GM23338 (cell line): ENCODE results near the gene SLAIN1. TPM values are rescaled to one million over a fixed set of nuclear protein-coding genes. Genes with fewer than 3 reads are reported as not detected.
A peak's percentile ranks its signal among the peaks of the same experiment; 100 is the strongest.

ENCODE experiments used
- ATAC-seq: fragments of 200-7000 bp; cut with Tn5 transposase; 3 replicates; pipeline ENCODE4 v1.9.1; 2020
- DNase-seq: peaks from one replicate; pipeline ENCODE4 v3.0.0-alpha.2; 2015; ENCODE audit warnings: low spot score
- H2AFZ ChIP-seq: fragments of 200-600 bp; sonication (generic); 2 replicates; pipeline ENCODE4 v1.8.0; 2016; ENCODE audit warnings: antibody characterized with exemption, mild to moderate bottlenecking, moderate library complexity
- H3F3A ChIP-seq: fragments of 200-600 bp; sonication (generic); replicated peaks from 2 replicates; pipeline ENCODE4 v1.8.0; 2017; ENCODE audit warnings: antibody characterized with exemption, mixed run types, low read depth
- H3K27ac ChIP-seq: fragments of 200-600 bp; sonication (generic); 2 replicates; pipeline ENCODE4 v1.6.1; 2016; ENCODE audit warnings: low read depth
- H3K27me3 ChIP-seq: fragments of 200-600 bp; sonication (generic); 2 replicates; pipeline ENCODE4 v1.8.0; 2016; ENCODE audit warnings: mild to moderate bottlenecking, mixed run types, moderate library complexity; ENCODE audit not compliant: insufficient read depth
- H3K36me3 ChIP-seq: fragments of 200-600 bp; sonication (generic); 2 replicates; pipeline ENCODE4 v1.8.0; 2016; ENCODE audit warnings: mild to moderate bottlenecking; ENCODE audit not compliant: insufficient read depth
- H3K4me1 ChIP-seq: fragments of 200-600 bp; sonication (generic); 2 replicates; pipeline ENCODE4 v1.8.0; 2016; ENCODE audit warnings: mild to moderate bottlenecking, moderate library complexity; ENCODE audit not compliant: insufficient read depth
- H3K4me2 ChIP-seq: fragments of 200-600 bp; sonication (generic); 2 replicates; pipeline ENCODE4 v1.7.1; 2017; ENCODE audit warnings: mixed run types
- H3K4me3 ChIP-seq: fragments of 200-600 bp; sonication (generic); 2 replicates; pipeline ENCODE4 v1.6.1; 2016; ENCODE audit warnings: mixed run types
- H3K79me2 ChIP-seq: fragments of 200-600 bp; sonication (generic); replicated peaks from 2 replicates; pipeline ENCODE4 v1.8.0; 2017; ENCODE audit warnings: mild to moderate bottlenecking; ENCODE audit not compliant: insufficient read depth
- H3K9me2 ChIP-seq: fragments of 200-600 bp; sonication (generic); 2 replicates; pipeline ENCODE4 v1.8.0; 2017; ENCODE audit not compliant: insufficient read depth
- H4K20me1 ChIP-seq: fragments of 200-600 bp; sonication (generic); replicated peaks from 2 replicates; pipeline ENCODE4 v1.8.0; 2017; ENCODE audit warnings: mild to moderate bottlenecking; ENCODE audit not compliant: insufficient read depth
- H3K27ac Mint-ChIP-seq: 2 replicates; pipeline ENCODE4 v1.8.0; 2020; ENCODE audit warnings: inconsistent platforms, mild to moderate bottlenecking, moderate library complexity, mixed read lengths
- H3K27me3 Mint-ChIP-seq: 3 replicates; pipeline ENCODE4 v1.8.0; 2022; ENCODE audit warnings: low read depth, mild to moderate bottlenecking, moderate library complexity, mixed read lengths, inconsistent platforms; ENCODE audit not compliant: insufficient read depth, poor library complexity
- H3K36me3 Mint-ChIP-seq: 3 replicates; pipeline ENCODE4 v1.8.0; 2021; ENCODE audit warnings: low read depth, mild to moderate bottlenecking, inconsistent platforms, moderate library complexity, mixed read lengths
- H3K4me1 Mint-ChIP-seq: 3 replicates; pipeline ENCODE4 v1.8.0; 2020; ENCODE audit warnings: mild to moderate bottlenecking, inconsistent platforms, mixed read lengths
- H3K4me3 Mint-ChIP-seq: 3 replicates; pipeline ENCODE4 v1.8.0; 2021; ENCODE audit warnings: moderate library complexity, mild to moderate bottlenecking, inconsistent platforms, mixed read lengths
- H3K9me3 Mint-ChIP-seq: 3 replicates; pipeline ENCODE4 v1.8.0; 2020; ENCODE audit warnings: moderate library complexity, mild to moderate bottlenecking, inconsistent platforms, mixed read lengths
- CREB1 ChIP-seq: fragments of 250-450 bp; sonication (Bioruptor Pico); IDR thresholded peaks from 2 replicates; pipeline ENCODE4 v1.5.0; 2020; ENCODE audit warnings: low read depth, mild to moderate bottlenecking, moderate library complexity
- CTCF ChIP-seq, 2 experiments: fragments of 200-600 bp in 1 of 2; sonication (generic) in 1 of 2; conservative IDR thresholded peaks; 2 replicates each; pipeline versions ENCODE4 v1.5.1 to v1.6.1; 2016 to 2017; ENCODE audit warnings: antibody characterized with exemption in 2 of 2, low read depth in 2 of 2, mild to moderate bottlenecking in 2 of 2, moderate library complexity in 1 of 2
- EZH2 ChIP-seq: fragments of 200-600 bp; sonication (generic); IDR thresholded peaks from one replicate; pipeline ENCODE4 v1.8.0; 2017; ENCODE audit warnings: antibody characterized with exemption, mild to moderate bottlenecking, low read depth; ENCODE audit not compliant: unreplicated experiment
- JUNB ChIP-seq: IDR thresholded peaks from one replicate; pipeline ENCODE4 v1.6.1; 2016; ENCODE audit warnings: antibody characterized with exemption; ENCODE audit not compliant: unreplicated experiment
- POLR2AphosphoS5 ChIP-seq: IDR thresholded peaks from 2 replicates; pipeline ENCODE4 v1.6.1; 2016; ENCODE audit warnings: antibody characterized with exemption, low read depth
- polyA plus RNA-seq: library from polyadenylated mRNA; unstranded; fragments of >200 nt; fragmentation: Nextera tagmentation; extraction: Ambion mirVana; gene quantifications from 2 replicates; pipeline ENCODE4 v1.2.1, GENCODE V29; 2016
- total RNA-seq: library from RNA; depleted of rRNA; stranded (reverse); fragments of >200 nt; shearing (Covaris generic); gene quantifications from 2 replicates; pipeline ENCODE4 v1.2.3, GENCODE V29; 2014
- TF ChIP-seq, protein P1 (sequence below): IDR thresholded peaks from 2 replicates; pipeline ENCODE4 v1.6.1; 2016; ENCODE audit warnings: antibody characterized with exemption
- TF ChIP-seq, protein P2 (sequence below): IDR thresholded peaks from one replicate; pipeline ENCODE4 v1.6.1; 2018; ENCODE audit warnings: antibody characterized with exemption; ENCODE audit not compliant: unreplicated experiment

Gene SLAIN1
- total and polyA plus RNA-seq, 2 experiments from 2014 or later: 16.3 to 44.2 TPM

DNA sequence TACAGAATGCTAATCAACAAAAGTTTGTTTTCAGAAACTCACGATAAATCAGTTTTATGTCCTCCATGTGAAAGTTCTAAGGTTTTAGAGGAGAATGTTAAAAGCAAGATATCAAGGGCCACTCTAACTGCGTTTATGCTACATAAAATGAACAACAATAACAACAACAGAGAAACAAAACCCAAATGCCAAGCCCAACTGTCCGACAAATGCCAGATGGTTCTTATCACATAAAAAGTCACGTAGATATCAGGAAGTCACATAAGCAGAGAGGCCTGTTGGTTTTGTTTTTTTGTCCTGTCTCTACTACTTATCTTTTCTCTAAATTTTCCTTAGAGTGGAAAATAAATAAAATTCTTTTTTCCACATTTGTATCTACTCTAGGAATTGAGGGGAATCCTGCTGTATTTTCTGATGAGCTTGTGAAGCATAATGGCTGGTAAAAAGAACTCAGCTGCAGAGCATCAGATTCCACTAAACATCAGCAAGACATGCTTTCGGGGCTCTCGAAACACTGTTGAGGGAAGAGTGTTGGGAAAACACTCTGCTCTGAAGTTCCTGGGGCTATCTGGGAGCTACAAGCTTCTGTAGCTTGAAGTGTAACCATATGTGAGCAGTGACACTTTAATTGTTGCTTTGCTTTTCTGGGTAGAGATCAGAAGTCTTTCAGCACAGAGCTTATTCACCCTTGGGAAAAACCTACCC lies 110.1 kb downstream of the SLAIN1 start (continued):
- TF ChIP-seq, protein P1, sequence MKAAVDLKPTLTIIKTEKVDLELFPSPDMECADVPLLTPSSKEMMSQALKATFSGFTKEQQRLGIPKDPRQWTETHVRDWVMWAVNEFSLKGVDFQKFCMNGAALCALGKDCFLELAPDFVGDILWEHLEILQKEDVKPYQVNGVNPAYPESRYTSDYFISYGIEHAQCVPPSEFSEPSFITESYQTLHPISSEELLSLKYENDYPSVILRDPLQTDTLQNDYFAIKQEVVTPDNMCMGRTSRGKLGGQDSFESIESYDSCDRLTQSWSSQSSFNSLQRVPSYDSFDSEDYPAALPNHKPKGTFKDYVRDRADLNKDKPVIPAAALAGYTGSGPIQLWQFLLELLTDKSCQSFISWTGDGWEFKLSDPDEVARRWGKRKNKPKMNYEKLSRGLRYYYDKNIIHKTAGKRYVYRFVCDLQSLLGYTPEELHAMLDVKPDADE: no peak

- peak; percentile 35; the same call in 1 of the 3 replicates for ATAC-seq
- DNase-seq: peak; percentile 50
- Mint-ChIP-seq H3K4me1 (no peaks in the 10 kb centered on the region), H3K27ac (no peak overlapping the region), H3K27me3 (no peaks in the 10 kb centered on the region), H3K9me3 (no peaks in the 10 kb centered on the region; the same call in 1 of the 3 replicates), H3K4me3 (no peak overlapping the region), H3K36me3 (no peaks in the 10 kb centered on the region)
- Histone ChIP-seq H3K36me3 (no peaks in the 10 kb centered on the region), H4K20me1 (no peaks in the 10 kb centered on the region), H3K4me2 (no peak overlapping the region), H2AFZ (no peak overlapping the region), H3F3A (no peaks in the 10 kb centered on the region), H3K4me1 (no peaks in the 10 kb centered on the region), H3K79me2 (no peaks in the 10 kb centered on the region), H3K4me3 (no peak overlapping the region), H3K9me2 (peaks cover 18% of the 10 kb centered on the region), H3K27me3 (no peaks in the 10 kb centered on the region), H3K27ac (no peak overlapping the region)
- TF ChIP-seq JUNB (no peak), POLR2AphosphoS5 (no peak), CTCF (conservative IDR thresholded peaks at IDR 0.05; ENCODE audit: low read depth in 2 of 2) (peak; percentile 62 to 74), EZH2 (no peak), CREB1 (CRISPR knock-in tag) (no peak)
- TF ChIP-seq, protein P2, sequence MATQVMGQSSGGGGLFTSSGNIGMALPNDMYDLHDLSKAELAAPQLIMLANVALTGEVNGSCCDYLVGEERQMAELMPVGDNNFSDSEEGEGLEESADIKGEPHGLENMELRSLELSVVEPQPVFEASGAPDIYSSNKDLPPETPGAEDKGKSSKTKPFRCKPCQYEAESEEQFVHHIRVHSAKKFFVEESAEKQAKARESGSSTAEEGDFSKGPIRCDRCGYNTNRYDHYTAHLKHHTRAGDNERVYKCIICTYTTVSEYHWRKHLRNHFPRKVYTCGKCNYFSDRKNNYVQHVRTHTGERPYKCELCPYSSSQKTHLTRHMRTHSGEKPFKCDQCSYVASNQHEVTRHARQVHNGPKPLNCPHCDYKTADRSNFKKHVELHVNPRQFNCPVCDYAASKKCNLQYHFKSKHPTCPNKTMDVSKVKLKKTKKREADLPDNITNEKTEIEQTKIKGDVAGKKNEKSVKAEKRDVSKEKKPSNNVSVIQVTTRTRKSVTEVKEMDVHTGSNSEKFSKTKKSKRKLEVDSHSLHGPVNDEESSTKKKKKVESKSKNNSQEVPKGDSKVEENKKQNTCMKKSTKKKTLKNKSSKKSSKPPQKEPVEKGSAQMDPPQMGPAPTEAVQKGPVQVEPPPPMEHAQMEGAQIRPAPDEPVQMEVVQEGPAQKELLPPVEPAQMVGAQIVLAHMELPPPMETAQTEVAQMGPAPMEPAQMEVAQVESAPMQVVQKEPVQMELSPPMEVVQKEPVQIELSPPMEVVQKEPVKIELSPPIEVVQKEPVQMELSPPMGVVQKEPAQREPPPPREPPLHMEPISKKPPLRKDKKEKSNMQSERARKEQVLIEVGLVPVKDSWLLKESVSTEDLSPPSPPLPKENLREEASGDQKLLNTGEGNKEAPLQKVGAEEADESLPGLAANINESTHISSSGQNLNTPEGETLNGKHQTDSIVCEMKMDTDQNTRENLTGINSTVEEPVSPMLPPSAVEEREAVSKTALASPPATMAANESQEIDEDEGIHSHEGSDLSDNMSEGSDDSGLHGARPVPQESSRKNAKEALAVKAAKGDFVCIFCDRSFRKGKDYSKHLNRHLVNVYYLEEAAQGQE: no peak
Observed at GRCh38 chr13:77810430-77810829, 112.9 kb downstream of the SLAIN1 start.
